Spleen (tissue), 7 donors: ENCODE results near the gene TUBB6.

Experiments
- POLR2A ChIP-seq, 3 donors: fragments of 450-650 bp; IDR thresholded peaks; one replicate each; pipeline ENCODE4 v1.5.1; 2017; ENCODE audit warnings: antibody characterized with exemption in 3 of 3, mild to moderate bottlenecking in 1 of 3
- POLR2AphosphoS5 ChIP-seq, 3 donors: sonication (generic); formaldehyde crosslinking; IDR thresholded peaks; one replicate each; pipeline ENCODE4 v1.5.1; 2017; ENCODE audit warnings: antibody characterized with exemption in 3 of 3
- TF ChIP-seq, protein P1 (sequence below), 11 experiments: fragments of 200-600 bp in 7 of 11; fragments of 450-650 bp in 4 of 11; sonication (generic) in 4 of 11; IDR thresholded peaks in 8 of 11; conservative IDR thresholded peaks in 3 of 11; 1 replicate in 7 of 11; 2 replicates in 4 of 11; pipeline versions ENCODE4 v1.4.0 to v1.8.0; 2016 to 2021; ENCODE audit warnings: antibody characterized with exemption in 11 of 11, inconsistent platforms in 4 of 11, mild to moderate bottlenecking in 1 of 11
- donor health status: DM: no; HTN: no; CAD: no; lungs with moderate emphysema.
- donor health status: DM: no; HTN: no; CAD: no.
- donor health status: DM: no; HTN: no; CAD: no.

DNA sequence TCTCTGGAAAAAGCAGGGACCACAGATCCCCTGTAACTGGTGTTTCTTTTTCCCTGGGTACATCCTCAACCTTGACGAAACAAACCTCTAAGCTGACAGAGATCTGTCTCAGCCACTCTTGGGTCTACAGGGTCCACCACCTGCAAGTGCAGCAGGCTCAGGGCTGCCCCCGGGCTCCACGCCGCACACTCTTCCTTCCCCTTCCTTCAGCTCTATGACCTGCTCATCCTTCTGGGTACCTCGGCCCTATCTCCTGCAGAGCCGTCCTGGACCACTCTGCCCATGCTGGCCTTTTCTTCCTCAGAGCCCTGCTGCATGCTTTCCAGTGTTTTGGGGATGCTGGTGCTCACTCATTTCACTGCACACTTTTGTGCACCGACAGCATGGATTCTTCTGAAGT, 27.5 kb downstream of the TUBB6 start:
- TF ChIP-seq, protein P1, sequence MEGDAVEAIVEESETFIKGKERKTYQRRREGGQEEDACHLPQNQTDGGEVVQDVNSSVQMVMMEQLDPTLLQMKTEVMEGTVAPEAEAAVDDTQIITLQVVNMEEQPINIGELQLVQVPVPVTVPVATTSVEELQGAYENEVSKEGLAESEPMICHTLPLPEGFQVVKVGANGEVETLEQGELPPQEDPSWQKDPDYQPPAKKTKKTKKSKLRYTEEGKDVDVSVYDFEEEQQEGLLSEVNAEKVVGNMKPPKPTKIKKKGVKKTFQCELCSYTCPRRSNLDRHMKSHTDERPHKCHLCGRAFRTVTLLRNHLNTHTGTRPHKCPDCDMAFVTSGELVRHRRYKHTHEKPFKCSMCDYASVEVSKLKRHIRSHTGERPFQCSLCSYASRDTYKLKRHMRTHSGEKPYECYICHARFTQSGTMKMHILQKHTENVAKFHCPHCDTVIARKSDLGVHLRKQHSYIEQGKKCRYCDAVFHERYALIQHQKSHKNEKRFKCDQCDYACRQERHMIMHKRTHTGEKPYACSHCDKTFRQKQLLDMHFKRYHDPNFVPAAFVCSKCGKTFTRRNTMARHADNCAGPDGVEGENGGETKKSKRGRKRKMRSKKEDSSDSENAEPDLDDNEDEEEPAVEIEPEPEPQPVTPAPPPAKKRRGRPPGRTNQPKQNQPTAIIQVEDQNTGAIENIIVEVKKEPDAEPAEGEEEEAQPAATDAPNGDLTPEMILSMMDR (IDR thresholded peaks at IDR 0.05 in 8 of 11, conservative IDR thresholded peaks at IDR 0.05 in 3 of 11), result no peak
- no peak for TF ChIP-seq POLR2A (IDR thresholded peaks at IDR 0.05)
- TF ChIP-seq POLR2AphosphoS5 (IDR thresholded peaks at IDR 0.05), result no peak
